Vagina (tissue), 2 donors: Measurements from ENCODE around the gene ANKRD39.
A peak's percentile ranks its signal among the peaks of the same experiment; 100 is the strongest.

ENCODE experiments used
- CTCF ChIP-seq, 3 experiments: fragments of 450-650 bp in 2 of 3; fragments of 200-600 bp in 1 of 3; sonication (generic) in 1 of 3; IDR thresholded peaks; one replicate each; pipeline ENCODE4 v1.5.1; 2017 to 2019; ENCODE audit warnings: antibody characterized with exemption in 3 of 3, mild to moderate bottlenecking in 2 of 3, moderate library complexity in 2 of 3
- POLR2AphosphoS5 ChIP-seq, 2 donors: sonication (generic); formaldehyde crosslinking; IDR thresholded peaks; one replicate each; pipeline ENCODE4 v1.9.0; 2017; ENCODE audit warnings: antibody characterized with exemption in 2 of 2, mild to moderate bottlenecking in 2 of 2, low read depth in 1 of 2; ENCODE audit not compliant: insufficient read depth in 1 of 2

- TF ChIP-seq CTCF (IDR thresholded peaks at IDR 0.05) (no peak), POLR2AphosphoS5 (IDR thresholded peaks at IDR 0.05; ENCODE audit: insufficient read depth in 1 of 2, low read depth in 1 of 2) (peak in 1 of 2 donors; percentile 20)
Measured at GRCh38 chr2:96895746-96896651, 38.2 kb upstream of the ANKRD39 start.
